ENCODE data around the gene CHRM2.

CHRM2 gene

GRCh38 chr7:136925556-136925955, 57.1 kb downstream of the CHRM2 start:
- DNase-seq (ENCODE audit: extremely low spot score) = no peak
- TF ChIP-seq ARNT (IDR thresholded peaks at IDR 0.05) = no peak
- no peak for TF ChIP-seq FOXM1 (IDR thresholded peaks at IDR 0.05; ENCODE audit: borderline replicate concordance)
- no peak for TF ChIP-seq NFRKB (IDR thresholded peaks at IDR 0.05)
- no peak for TF ChIP-seq CTBP1 (IDR thresholded peaks at IDR 0.05; ENCODE audit: borderline replicate concordance)
- TF ChIP-seq SP1 (IDR thresholded peaks at IDR 0.05) = no peak
- TF ChIP-seq FOXK2 (IDR thresholded peaks at IDR 0.05) = no peak
- TF ChIP-seq HDGF (IDR thresholded peaks at IDR 0.05; ENCODE audit: borderline replicate concordance) = no peak
- TF ChIP-seq SUZ12 (IDR thresholded peaks at IDR 0.05) = no peak
- TF ChIP-seq BHLHE40 (IDR thresholded peaks at IDR 0.05; ENCODE audit: borderline replicate concordance) = no peak
- TF ChIP-seq ELF4 (IDR thresholded peaks at IDR 0.05) = no peak
- TF ChIP-seq FOXA1 (IDR thresholded peaks at IDR 0.05) = no peak
- TF ChIP-seq L3MBTL2 (conservative IDR thresholded peaks at IDR 0.05) = no peak
- TF ChIP-seq ZNF384 (IDR thresholded peaks at IDR 0.05) = no peak
- no peak for TF ChIP-seq PKNOX1 (IDR thresholded peaks at IDR 0.05)
- no peak for TF ChIP-seq LEF1 (IDR thresholded peaks at IDR 0.05; ENCODE audit: borderline replicate concordance)
- no peak for TF ChIP-seq TARDBP (IDR thresholded peaks at IDR 0.05)
- CTCF ChIA-PET = no interaction called here
- POLR2A ChIA-PET = no interaction called here

- ChIA-PET CTCF (no interaction called here), POLR2A (no interaction called here)
- TF ChIP-seq L3MBTL2 (conservative IDR thresholded peaks at IDR 0.05) = no peak
- TF ChIP-seq FOXK2 (IDR thresholded peaks at IDR 0.05) = no peak
- TF ChIP-seq ZNF384 (IDR thresholded peaks at IDR 0.05) = no peak
- DNase-seq (ENCODE audit: extremely low spot score) = no peak
Measured at GRCh38 chr7:136931169-136931867, 62.9 kb downstream of the CHRM2 start.

DNA sequence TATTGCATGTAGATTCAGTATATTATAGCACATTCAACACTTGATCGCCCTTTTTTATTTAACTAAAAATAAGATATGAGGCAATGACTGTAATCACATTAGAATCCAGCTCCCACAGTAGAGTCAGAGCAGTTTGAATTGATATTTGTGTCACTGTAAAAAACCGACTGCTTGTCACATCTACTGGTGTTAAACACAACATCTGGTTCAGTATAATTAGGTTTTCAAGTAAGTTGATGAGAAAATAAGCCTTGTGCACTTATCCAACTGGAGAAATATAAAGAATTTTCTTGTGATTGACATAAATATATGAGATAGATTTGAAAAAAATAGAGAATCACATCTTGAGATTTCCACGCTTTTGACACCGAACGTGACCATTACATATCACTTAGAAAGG, 69.0 kb downstream of the CHRM2 start:
- ChIA-PET CTCF (no interaction called here), POLR2A (no interaction called here)

GRCh38 chr7:136938476-136938875, 70.0 kb downstream of the CHRM2 start:
- no peak for DNase-seq (ENCODE audit: extremely low spot score)
- TF ChIP-seq TARDBP (IDR thresholded peaks at IDR 0.05) (no peak), NFRKB (IDR thresholded peaks at IDR 0.05) (no peak), FOXM1 (IDR thresholded peaks at IDR 0.05; ENCODE audit: borderline replicate concordance) (no peak), ZNF384 (IDR thresholded peaks at IDR 0.05) (no peak), CTBP1 (IDR thresholded peaks at IDR 0.05; ENCODE audit: borderline replicate concordance) (no peak), SP1 (IDR thresholded peaks at IDR 0.05) (no peak), L3MBTL2 (conservative IDR thresholded peaks at IDR 0.05) (no peak), LEF1 (IDR thresholded peaks at IDR 0.05; ENCODE audit: borderline replicate concordance) (no peak), BHLHE40 (IDR thresholded peaks at IDR 0.05; ENCODE audit: borderline replicate concordance) (no peak), ARNT (IDR thresholded peaks at IDR 0.05) (no peak), SUZ12 (IDR thresholded peaks at IDR 0.05) (no peak), HDGF (IDR thresholded peaks at IDR 0.05; ENCODE audit: borderline replicate concordance) (no peak), FOXA1 (IDR thresholded peaks at IDR 0.05) (no peak), FOXK2 (IDR thresholded peaks at IDR 0.05) (no peak), PKNOX1 (IDR thresholded peaks at IDR 0.05) (no peak), ELF4 (IDR thresholded peaks at IDR 0.05) (no peak)
- POLR2A ChIA-PET = no interaction called here
- CTCF ChIA-PET = no interaction called here

More for the DNA sequence above, 69.0 kb downstream of the CHRM2 start:
- TF ChIP-seq BHLHE40 (IDR thresholded peaks at IDR 0.05; ENCODE audit: borderline replicate concordance) = no peak
- TF ChIP-seq CTBP1 (IDR thresholded peaks at IDR 0.05; ENCODE audit: borderline replicate concordance) = no peak
- TF ChIP-seq FOXM1 (IDR thresholded peaks at IDR 0.05; ENCODE audit: borderline replicate concordance) = no peak
- TF ChIP-seq SUZ12 (IDR thresholded peaks at IDR 0.05) = no peak
- no peak for TF ChIP-seq ARNT (IDR thresholded peaks at IDR 0.05)
- no peak for TF ChIP-seq FOXK2 (IDR thresholded peaks at IDR 0.05)
- TF ChIP-seq ELF4 (IDR thresholded peaks at IDR 0.05) = no peak
- no peak for TF ChIP-seq SP1 (IDR thresholded peaks at IDR 0.05)
- no peak for TF ChIP-seq NFRKB (IDR thresholded peaks at IDR 0.05)
- TF ChIP-seq TARDBP (IDR thresholded peaks at IDR 0.05) = no peak
- TF ChIP-seq HDGF (IDR thresholded peaks at IDR 0.05; ENCODE audit: borderline replicate concordance) = no peak
- no peak for TF ChIP-seq LEF1 (IDR thresholded peaks at IDR 0.05; ENCODE audit: borderline replicate concordance)
- TF ChIP-seq ZNF384 (IDR thresholded peaks at IDR 0.05) = no peak
- TF ChIP-seq PKNOX1 (IDR thresholded peaks at IDR 0.05) = no peak
- no peak for TF ChIP-seq FOXA1 (IDR thresholded peaks at IDR 0.05)
- no peak for TF ChIP-seq L3MBTL2 (conservative IDR thresholded peaks at IDR 0.05)
- DNase-seq (ENCODE audit: extremely low spot score) = no peak

DNA sequence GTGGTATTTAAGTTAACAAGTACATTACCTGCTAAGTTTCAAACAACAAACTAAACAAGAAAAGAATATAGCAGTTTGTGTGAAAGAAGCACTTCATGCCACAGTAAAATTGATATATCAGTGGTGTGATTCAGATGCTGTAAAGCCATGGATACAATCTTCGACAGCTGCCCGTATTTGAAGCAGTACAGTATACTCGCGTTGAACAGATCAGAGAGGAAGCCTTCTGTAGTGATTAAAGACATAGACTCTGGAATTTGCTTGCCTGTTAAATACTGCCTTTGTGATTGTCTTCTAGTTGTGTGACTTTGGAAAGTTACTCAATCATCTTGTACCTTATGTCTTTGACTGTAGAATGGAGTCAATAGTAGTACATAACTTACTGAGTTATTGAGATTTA, 71.7 kb downstream of the CHRM2 start:
- ChIA-PET CTCF (interaction anchor here (0.6 kb wide), 1 partner anchor 190 kb away, joined by 4 read pairs; no protein-coding TSS in a partner anchor), POLR2A (no interaction called here)
- DNase-seq (ENCODE audit: extremely low spot score) = no peak
- TF ChIP-seq ARNT (IDR thresholded peaks at IDR 0.05) (no peak), ELF4 (IDR thresholded peaks at IDR 0.05) (no peak), BHLHE40 (IDR thresholded peaks at IDR 0.05; ENCODE audit: borderline replicate concordance) (no peak), NFRKB (IDR thresholded peaks at IDR 0.05) (no peak), PKNOX1 (IDR thresholded peaks at IDR 0.05) (no peak), HDGF (IDR thresholded peaks at IDR 0.05; ENCODE audit: borderline replicate concordance) (no peak), SP1 (IDR thresholded peaks at IDR 0.05) (no peak), FOXM1 (IDR thresholded peaks at IDR 0.05; ENCODE audit: borderline replicate concordance) (no peak), CTBP1 (IDR thresholded peaks at IDR 0.05; ENCODE audit: borderline replicate concordance) (no peak), TARDBP (IDR thresholded peaks at IDR 0.05) (no peak), LEF1 (IDR thresholded peaks at IDR 0.05; ENCODE audit: borderline replicate concordance) (no peak)
